Measurements from ENCODE around the gene AMN1. TPM values are rescaled to one million over a fixed set of nuclear protein-coding genes. Genes with fewer than 3 reads are reported as not detected.

The AMN1 gene
- total and polyA plus RNA-seq, 3 donors from 2014 or later, result 44.9 to 127 (median 51.1) TPM

DNA sequence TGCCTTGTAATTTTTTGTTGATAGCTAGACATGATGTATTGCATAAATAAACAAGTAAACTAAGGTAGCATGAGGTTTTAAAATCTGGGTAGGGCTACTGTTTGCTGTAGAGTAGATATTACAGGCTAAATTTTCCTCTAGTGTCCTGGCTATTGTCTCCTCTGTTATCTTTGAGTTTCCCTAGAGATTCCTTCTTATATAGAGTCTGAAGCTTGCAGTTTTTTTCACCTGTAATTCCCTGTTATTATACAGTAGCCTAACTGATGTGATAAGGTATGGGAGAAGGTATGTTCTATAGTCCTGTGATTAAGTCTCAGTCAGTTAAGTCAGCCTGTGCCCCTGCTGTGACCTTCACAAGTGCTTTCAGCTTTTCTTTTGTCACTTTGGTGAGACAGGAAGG lies 59.8 kb downstream of the AMN1 start:
- no peak for TF ChIP-seq POLR2A (IDR thresholded peaks at IDR 0.05)
- TF ChIP-seq, protein P1, sequence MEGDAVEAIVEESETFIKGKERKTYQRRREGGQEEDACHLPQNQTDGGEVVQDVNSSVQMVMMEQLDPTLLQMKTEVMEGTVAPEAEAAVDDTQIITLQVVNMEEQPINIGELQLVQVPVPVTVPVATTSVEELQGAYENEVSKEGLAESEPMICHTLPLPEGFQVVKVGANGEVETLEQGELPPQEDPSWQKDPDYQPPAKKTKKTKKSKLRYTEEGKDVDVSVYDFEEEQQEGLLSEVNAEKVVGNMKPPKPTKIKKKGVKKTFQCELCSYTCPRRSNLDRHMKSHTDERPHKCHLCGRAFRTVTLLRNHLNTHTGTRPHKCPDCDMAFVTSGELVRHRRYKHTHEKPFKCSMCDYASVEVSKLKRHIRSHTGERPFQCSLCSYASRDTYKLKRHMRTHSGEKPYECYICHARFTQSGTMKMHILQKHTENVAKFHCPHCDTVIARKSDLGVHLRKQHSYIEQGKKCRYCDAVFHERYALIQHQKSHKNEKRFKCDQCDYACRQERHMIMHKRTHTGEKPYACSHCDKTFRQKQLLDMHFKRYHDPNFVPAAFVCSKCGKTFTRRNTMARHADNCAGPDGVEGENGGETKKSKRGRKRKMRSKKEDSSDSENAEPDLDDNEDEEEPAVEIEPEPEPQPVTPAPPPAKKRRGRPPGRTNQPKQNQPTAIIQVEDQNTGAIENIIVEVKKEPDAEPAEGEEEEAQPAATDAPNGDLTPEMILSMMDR (IDR thresholded peaks at IDR 0.05), result no peak
- Histone ChIP-seq H3K27ac (no peak overlapping the region), H3K9me3 (no peaks in the 10 kb centered on the region), H3K4me1 (no peaks in the 10 kb centered on the region), H3K36me3 (ENCODE audit: low read depth, missing control alignments) (no peaks in the 10 kb centered on the region), H3K27me3 (no peaks in the 10 kb centered on the region), H3K4me3 (no peak overlapping the region)
- intact Hi-C loops (cut with DNase I; ENCODE audit: low total_unique reads), result no loop called here
- no peak for DNase-seq

DNA sequence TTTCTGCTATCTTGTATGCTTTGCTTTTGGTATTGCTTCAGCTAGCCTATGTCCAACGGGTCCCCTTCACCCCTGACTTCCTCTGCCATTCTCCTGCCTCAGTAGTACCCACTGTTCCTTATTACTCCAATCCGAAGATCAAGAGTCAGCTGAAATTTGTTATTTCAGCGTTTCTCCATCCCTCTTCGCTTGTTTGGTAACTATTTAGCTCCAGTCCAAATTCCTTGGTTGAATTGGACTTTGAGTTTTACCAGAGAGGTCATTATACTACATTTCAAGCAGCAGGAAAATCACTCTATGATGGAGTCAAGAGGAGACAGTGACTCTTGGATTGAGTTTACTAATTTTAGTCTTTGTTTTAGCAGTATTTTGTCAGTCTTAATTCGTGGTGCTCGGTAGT lies 64.8 kb downstream of the AMN1 start:
- 83 to 85% methylated on average over 6 of the region's 6 CpGs for WGBS, 2 donors
- H3K9me3 ChIP-seq, result no peaks in the 10 kb centered on the region
- H3K36me3 ChIP-seq (ENCODE audit: low read depth, missing control alignments), result no peaks in the 10 kb centered on the region
- H3K27ac ChIP-seq, result no peak overlapping the region
- H3K4me1 ChIP-seq, result no peaks in the 10 kb centered on the region
- intact Hi-C loops (cut with DNase I; ENCODE audit: low total_unique reads), result no loop called here
- no peak for DNase-seq
- no peak overlapping the region for H3K4me3 ChIP-seq
- TF ChIP-seq POLR2A (IDR thresholded peaks at IDR 0.05), result no peak
- TF ChIP-seq, protein P1 (IDR thresholded peaks at IDR 0.05), result no peak
- no peaks in the 10 kb centered on the region for H3K27me3 ChIP-seq

DNA sequence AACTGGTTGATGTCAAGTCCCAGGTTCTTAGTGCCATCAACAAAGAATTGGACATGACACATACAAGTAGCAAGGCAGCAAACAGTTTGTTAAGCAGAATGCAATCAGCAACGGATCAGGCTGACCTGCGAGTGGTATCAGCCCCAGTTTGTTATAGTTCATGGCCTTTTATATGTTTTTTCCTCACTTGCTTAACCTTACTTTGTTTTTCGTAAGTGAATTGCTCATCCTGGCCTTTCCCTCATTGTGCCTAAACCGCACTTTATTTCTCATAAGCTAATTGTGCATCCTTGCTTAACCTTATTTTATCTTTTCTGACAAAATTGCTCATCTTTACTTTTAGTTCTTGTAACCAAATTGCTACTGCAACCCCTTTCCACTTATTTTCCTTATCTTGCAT lies 65.2 kb downstream of the AMN1 start:
- Histone ChIP-seq H3K36me3 (ENCODE audit: low read depth, missing control alignments) (no peaks in the 10 kb centered on the region), H3K9me3 (no peaks in the 10 kb centered on the region), H3K27me3 (no peaks in the 10 kb centered on the region), H3K4me1 (no peaks in the 10 kb centered on the region), H3K4me3 (no peak overlapping the region), H3K27ac (no peak overlapping the region)
- WGBS, 2 donors, result 68 to 80% methylated on average over 4 of the region's 4 CpGs
- intact Hi-C loops (cut with DNase I; ENCODE audit: low total_unique reads), result no loop called here
- no peak for TF ChIP-seq POLR2A (IDR thresholded peaks at IDR 0.05)
- TF ChIP-seq, protein P1 (IDR thresholded peaks at IDR 0.05), result no peak
- DNase-seq, result no peak

DNA sequence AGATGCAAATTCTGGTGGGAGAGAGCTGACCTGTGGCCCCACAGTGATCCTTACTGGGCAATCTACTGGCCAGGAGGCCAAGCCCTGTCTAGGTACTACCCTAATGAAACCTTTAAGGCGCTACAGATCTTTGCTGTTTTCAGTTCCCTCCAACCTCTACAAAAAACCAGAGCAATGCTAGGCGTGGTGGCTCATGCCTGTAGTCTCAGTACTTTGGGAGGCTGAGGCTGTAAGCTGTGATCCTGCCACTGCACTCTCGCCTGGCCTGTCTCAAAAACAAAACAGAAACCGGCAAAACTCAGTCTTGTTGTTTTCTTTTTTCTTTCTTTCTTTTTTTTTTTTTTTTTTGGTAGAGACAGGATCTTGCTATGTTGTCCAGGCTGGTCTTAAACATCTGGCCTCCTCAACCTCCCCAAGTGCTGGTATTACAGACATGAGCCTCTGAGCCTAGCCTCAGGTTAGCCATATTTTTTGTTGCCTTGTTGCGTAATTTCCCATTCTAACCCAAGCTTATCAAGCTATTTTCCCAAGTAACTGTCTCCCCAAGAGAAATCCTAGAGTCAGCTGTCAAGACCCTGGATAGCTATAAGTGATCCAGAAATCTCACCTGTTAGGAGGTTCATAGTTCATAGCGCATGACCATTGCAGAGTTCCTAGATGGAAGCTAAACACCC lies 66.5 kb downstream of the AMN1 start:
- intact Hi-C loops (cut with DNase I; ENCODE audit: low total_unique reads), result no loop called here
- no peak for DNase-seq
- TF ChIP-seq, protein P1 (IDR thresholded peaks at IDR 0.05), result no peak
- no peak for TF ChIP-seq POLR2A (IDR thresholded peaks at IDR 0.05)
- Histone ChIP-seq H3K27me3 (no peaks in the 10 kb centered on the region), H3K9me3 (no peaks in the 10 kb centered on the region), H3K4me3 (no peak overlapping the region), H3K4me1 (no peaks in the 10 kb centered on the region), H3K36me3 (ENCODE audit: low read depth, missing control alignments) (no peaks in the 10 kb centered on the region), H3K27ac (no peak overlapping the region)
- WGBS, 2 donors, result 83 to 87% methylated on average over 6 of the region's 6 CpGs

Data from testis (tissue), 3 donors.